Epithelial cell of umbilical artery (primary cell): ENCODE results near the gene RAB37. TPM values are rescaled to one million over a fixed set of nuclear protein-coding genes. Genes with fewer than 3 reads are reported as not detected.

Experiments used
- total RNA-seq: library from RNA; depleted of rRNA; stranded (reverse); fragments of >200 nt; gene quantifications from 2 replicates; pipeline ENCODE4 v1.2.3, GENCODE V29; 2014

RAB37 gene
- under 0.01 and 0.46 TPM in 2 replicates for total RNA-seq

GRCh38 chr17:74736513-74737298, at the start of gene RAB37:
Gene RAB37 (plus strand): TSS chr17:74737256. CDS start chr17:74737273, 17 bp downstream.

GRCh38 chr17:74712756-74713155, 24.3 kb upstream of the RAB37 start, which contains the start of gene CD300LF:
Gene CD300LF (minus strand): TSS chr17:74712923. CDS start chr17:74712866, 57 bp downstream.

GRCh38 chr17:74748529-74749278, 11.6 kb downstream of the RAB37 start, which contains the start of gene NHERF1:
Gene NHERF1 (plus strand): TSS chr17:74748628. CDS start chr17:74748847, 219 bp downstream.

GRCh38 chr17:74776044-74776962, 39.2 kb downstream of the RAB37 start, which contains the start of gene NAT9:
Gene NAT9 (minus strand): TSS chr17:74776345. CDS start chr17:74775698, 647 bp downstream.

Other genes with a start within 250 kb of the RAB37 start
- gene CD300LB, start 205.8 kb upstream of the RAB37 start, total RNA-seq = not detected in 2 replicates
- gene CD300C, start 191.1 kb upstream of the RAB37 start, total RNA-seq = not detected in 2 replicates
- not detected in 2 replicates for gene CD300H, start 169.7 kb upstream of the RAB37 start, total RNA-seq
- gene CD300LD, start 145.0 kb upstream of the RAB37 start, total RNA-seq = not detected in 2 replicates
- not detected in 2 replicates for gene CD300E, start 113.5 kb upstream of the RAB37 start, total RNA-seq
- not detected in 2 replicates for gene CD300LF, start 24.3 kb upstream of the RAB37 start, total RNA-seq
- 12.7 and 14.9 TPM in 2 replicates for gene NHERF1, start 11.4 kb downstream of the RAB37 start, total RNA-seq
- 36.1 and 36.5 TPM in 2 replicates for gene NAT9, start 39.1 kb downstream of the RAB37 start, total RNA-seq
- under 0.01 TPM in 1 of 2 replicates, not detected in the other for gene GRIN2C, start 122.6 kb downstream of the RAB37 start, total RNA-seq
- gene FDXR, start 135.7 kb downstream of the RAB37 start, total RNA-seq = 56.5 and 64.3 TPM in 2 replicates
- not detected in 2 replicates for gene FADS6, start 156.4 kb downstream of the RAB37 start, total RNA-seq
- gene USH1G, start 186.0 kb downstream of the RAB37 start, total RNA-seq = not detected in 2 replicates
- gene OTOP2, start 187.0 kb downstream of the RAB37 start, total RNA-seq = not detected in 2 replicates
- gene OTOP3, start 198.6 kb downstream of the RAB37 start, total RNA-seq = not detected in 2 replicates
- gene HID1, start 235.5 kb downstream of the RAB37 start, total RNA-seq = 12.3 and 21.7 TPM in 2 replicates